ENCODE measurements around the gene TRPM3.

TRPM3 gene

GRCh38 chr9:70601000-70601951 lies 520.1 kb downstream of the TRPM3 start:
- peaks cover 7% of the 10 kb centered on the region for H3K4me1 ChIP-seq (ENCODE audit: insufficient read depth, insufficient read length)
- DNase-seq (ENCODE audit: low read depth, low spot score): no peak
- TF ChIP-seq SUZ12 (IDR thresholded peaks at IDR 0.05; ENCODE audit: extremely low read depth, insufficient read depth, insufficient read length) (no peak), YY1 (IDR thresholded peaks at IDR 0.05; ENCODE audit: insufficient read depth, insufficient read length) (no peak), ZNF274 (IDR thresholded peaks at IDR 0.05; ENCODE audit: low read depth, low read length) (no peak)

GRCh38 chr9:70600506-70600905 lies 520.9 kb downstream of the TRPM3 start:
- Histone ChIP-seq H3K27me3 (ENCODE audit: insufficient read depth, insufficient read length) (no peaks in the 10 kb centered on the region), H3K4me1 (ENCODE audit: insufficient read depth, insufficient read length) (peaks cover 7% of the 10 kb centered on the region), H3K9me3 (ENCODE audit: insufficient read depth, low read length) (no peaks in the 10 kb centered on the region), H3K36me3 (ENCODE audit: insufficient read depth, insufficient read length, low read length) (no peaks in the 10 kb centered on the region), H3K9ac (ENCODE audit: insufficient read length, low read depth) (no peak overlapping the region), H3K4me3 (ENCODE audit: insufficient read length, low read depth) (no peak overlapping the region)
- TF ChIP-seq YY1 (IDR thresholded peaks at IDR 0.05; ENCODE audit: insufficient read depth, insufficient read length) (no peak), ZNF274 (IDR thresholded peaks at IDR 0.05; ENCODE audit: low read depth, low read length) (no peak), SUZ12 (IDR thresholded peaks at IDR 0.05; ENCODE audit: extremely low read depth, insufficient read depth, insufficient read length) (no peak)
- peak; percentile 15 for DNase-seq (ENCODE audit: low read depth, low spot score)

More at GRCh38 chr9:70601000-70601951, 520.1 kb downstream of the TRPM3 start:
- H3K4me3 ChIP-seq (ENCODE audit: insufficient read length, low read depth): no peak overlapping the region
- no peak overlapping the region for H3K9ac ChIP-seq (ENCODE audit: insufficient read length, low read depth)
- H3K9me3 ChIP-seq (ENCODE audit: insufficient read depth, low read length): no peaks in the 10 kb centered on the region
- H3K27me3 ChIP-seq (ENCODE audit: insufficient read depth, insufficient read length): no peaks in the 10 kb centered on the region
- H3K36me3 ChIP-seq (ENCODE audit: insufficient read depth, insufficient read length, low read length): no peaks in the 10 kb centered on the region

- Histone ChIP-seq H3K4me3 (ENCODE audit: insufficient read length, low read depth) (no peak overlapping the region), H3K27me3 (ENCODE audit: insufficient read depth, insufficient read length) (no peaks in the 10 kb centered on the region), H3K36me3 (ENCODE audit: insufficient read depth, insufficient read length, low read length) (no peaks in the 10 kb centered on the region), H3K9ac (ENCODE audit: insufficient read length, low read depth) (no peak overlapping the region), H3K9me3 (ENCODE audit: insufficient read depth, low read length) (no peaks in the 10 kb centered on the region), H3K4me1 (ENCODE audit: insufficient read depth, insufficient read length) (peaks cover 7% of the 10 kb centered on the region)
- DNase-seq (ENCODE audit: low read depth, low spot score): no peak
- TF ChIP-seq SUZ12 (IDR thresholded peaks at IDR 0.05; ENCODE audit: extremely low read depth, insufficient read depth, insufficient read length) (no peak), YY1 (IDR thresholded peaks at IDR 0.05; ENCODE audit: insufficient read depth, insufficient read length) (no peak), ZNF274 (IDR thresholded peaks at IDR 0.05; ENCODE audit: low read depth, low read length) (no peak)
Measured at GRCh38 chr9:70597886-70598285, 523.5 kb downstream of the TRPM3 start.

- no peak for TF ChIP-seq ZNF274 (IDR thresholded peaks at IDR 0.05; ENCODE audit: low read depth, low read length)
- TF ChIP-seq YY1 (IDR thresholded peaks at IDR 0.05; ENCODE audit: insufficient read depth, insufficient read length): no peak
- no peak for TF ChIP-seq SUZ12 (IDR thresholded peaks at IDR 0.05; ENCODE audit: extremely low read depth, insufficient read depth, insufficient read length)
- Histone ChIP-seq H3K4me1 (ENCODE audit: insufficient read depth, insufficient read length) (no peaks in the 10 kb centered on the region), H3K9me3 (ENCODE audit: insufficient read depth, low read length) (no peaks in the 10 kb centered on the region), H3K36me3 (ENCODE audit: insufficient read depth, insufficient read length, low read length) (no peaks in the 10 kb centered on the region), H3K27me3 (ENCODE audit: insufficient read depth, insufficient read length) (no peaks in the 10 kb centered on the region), H3K9ac (ENCODE audit: insufficient read length, low read depth) (no peak overlapping the region), H3K4me3 (ENCODE audit: insufficient read length, low read depth) (no peak overlapping the region)
- DNase-seq (ENCODE audit: low read depth, low spot score): no peak
Measured at GRCh38 chr9:70595211-70595610, 526.2 kb downstream of the TRPM3 start.

- no peak for DNase-seq (ENCODE audit: low read depth, low spot score)
- H3K9me3 ChIP-seq (ENCODE audit: insufficient read depth, low read length): no peaks in the 10 kb centered on the region
- no peaks in the 10 kb centered on the region for H3K4me1 ChIP-seq (ENCODE audit: insufficient read depth, insufficient read length)
- no peak for TF ChIP-seq SUZ12 (IDR thresholded peaks at IDR 0.05; ENCODE audit: extremely low read depth, insufficient read depth, insufficient read length)
- no peak for TF ChIP-seq YY1 (IDR thresholded peaks at IDR 0.05; ENCODE audit: insufficient read depth, insufficient read length)
- TF ChIP-seq ZNF274 (IDR thresholded peaks at IDR 0.05; ENCODE audit: low read depth, low read length): no peak
- no peaks in the 10 kb centered on the region for H3K36me3 ChIP-seq (ENCODE audit: insufficient read depth, insufficient read length, low read length)
- no peaks in the 10 kb centered on the region for H3K27me3 ChIP-seq (ENCODE audit: insufficient read depth, insufficient read length)
- no peak overlapping the region for H3K4me3 ChIP-seq (ENCODE audit: insufficient read length, low read depth)
- no peak overlapping the region for H3K9ac ChIP-seq (ENCODE audit: insufficient read length, low read depth)
Measured at GRCh38 chr9:70594386-70594944, 527.0 kb downstream of the TRPM3 start.

- no peaks in the 10 kb centered on the region for H3K4me1 ChIP-seq (ENCODE audit: insufficient read depth, insufficient read length)
- H3K9ac ChIP-seq (ENCODE audit: insufficient read length, low read depth): no peak overlapping the region
- H3K4me3 ChIP-seq (ENCODE audit: insufficient read length, low read depth): no peak overlapping the region
- H3K36me3 ChIP-seq (ENCODE audit: insufficient read depth, insufficient read length, low read length): no peaks in the 10 kb centered on the region
- no peaks in the 10 kb centered on the region for H3K27me3 ChIP-seq (ENCODE audit: insufficient read depth, insufficient read length)
- no peaks in the 10 kb centered on the region for H3K9me3 ChIP-seq (ENCODE audit: insufficient read depth, low read length)
- TF ChIP-seq SUZ12 (IDR thresholded peaks at IDR 0.05; ENCODE audit: extremely low read depth, insufficient read depth, insufficient read length): no peak
- no peak for DNase-seq (ENCODE audit: low read depth, low spot score)
Measured at GRCh38 chr9:70593241-70593640, 528.2 kb downstream of the TRPM3 start.

GRCh38 chr9:70590315-70590677 lies 531.1 kb downstream of the TRPM3 start:
- DNase-seq (ENCODE audit: low read depth, low spot score): no peak
- Histone ChIP-seq H3K9ac (ENCODE audit: insufficient read length, low read depth) (no peak overlapping the region), H3K4me1 (ENCODE audit: insufficient read depth, insufficient read length) (no peaks in the 10 kb centered on the region), H3K9me3 (ENCODE audit: insufficient read depth, low read length) (no peaks in the 10 kb centered on the region), H3K27me3 (ENCODE audit: insufficient read depth, insufficient read length) (no peaks in the 10 kb centered on the region), H3K4me3 (ENCODE audit: insufficient read length, low read depth) (no peak overlapping the region), H3K36me3 (ENCODE audit: insufficient read depth, insufficient read length, low read length) (no peaks in the 10 kb centered on the region)
- TF ChIP-seq ZNF274 (IDR thresholded peaks at IDR 0.05; ENCODE audit: low read depth, low read length) (no peak), SUZ12 (IDR thresholded peaks at IDR 0.05; ENCODE audit: extremely low read depth, insufficient read depth, insufficient read length) (no peak), YY1 (IDR thresholded peaks at IDR 0.05; ENCODE audit: insufficient read depth, insufficient read length) (no peak)

All from NT2/D1 (cell line).